Esophagus muscularis mucosa (tissue), 4 donors: Measurements from ENCODE around the gene CEP85. TPM values are rescaled to one million over a fixed set of nuclear protein-coding genes. Genes with fewer than 3 reads are reported as not detected.

Experiments used
- DNase-seq: peaks from one replicate; pipeline ENCODE4 v3.0.0-alpha.2; 2017; ENCODE audit errors: extremely low spot score
- H3K27ac ChIP-seq, 4 donors: fragments of 200-600 bp; sonication (generic); replicated peaks in 1 of 4; 1 replicate in 3 of 4; 2 replicates in 1 of 4; pipeline ENCODE4 v1.5.1; 2016 to 2019; ENCODE audit warnings: mild to moderate bottlenecking in 1 of 4
- H3K27me3 ChIP-seq, 4 donors: fragments of 200-600 bp; sonication (generic); one replicate each; pipeline versions ENCODE4 v1.5.1 to v1.6.0; 2016 to 2019
- H3K36me3 ChIP-seq, 4 donors: fragments of 200-600 bp; sonication (generic); one replicate each; pipeline ENCODE4 v1.5.1; 2016 to 2019
- H3K4me1 ChIP-seq, 4 donors: fragments of 200-600 bp; sonication (generic); one replicate each; pipeline ENCODE4 v1.5.1; 2016 to 2019
- H3K4me3 ChIP-seq, 4 donors: fragments of 200-600 bp; sonication (generic); 1 replicate in 2 of 4; 2 replicates in 2 of 4; pipeline ENCODE4 v1.5.1; 2016 to 2019; ENCODE audit warnings: mild to moderate bottlenecking in 4 of 4, moderate library complexity in 1 of 4
- H3K9me3 ChIP-seq, 4 donors: fragments of 200-600 bp; sonication (generic); 1 replicate in 3 of 4; 2 replicates in 1 of 4; pipeline ENCODE4 v1.5.1; 2016 to 2019
- CTCF ChIP-seq, 3 experiments: fragments of 200-600 bp in 2 of 3; fragments of 450-650 bp in 1 of 3; sonication (generic) in 2 of 3; IDR thresholded peaks; one replicate each; pipeline ENCODE4 v1.5.1; 2017 to 2019; ENCODE audit warnings: antibody characterized with exemption in 3 of 3, mild to moderate bottlenecking in 2 of 3, moderate library complexity in 1 of 3
- EP300 ChIP-seq: sonication (generic); formaldehyde crosslinking; IDR thresholded peaks from one replicate; pipeline ENCODE4 v1.6.1; 2017; ENCODE audit warnings: antibody characterized with exemption
- POLR2A ChIP-seq: fragments of 450-650 bp; IDR thresholded peaks from one replicate; pipeline ENCODE4 v1.6.1; 2017; ENCODE audit warnings: antibody characterized with exemption, moderate library complexity, mild to moderate bottlenecking, low read depth
- POLR2AphosphoS5 ChIP-seq, 2 donors: sonication (generic); formaldehyde crosslinking; IDR thresholded peaks; one replicate each; pipeline ENCODE4 v1.6.1; 2017; ENCODE audit warnings: antibody characterized with exemption in 2 of 2
- WGBS: methylation state at CpG from one replicate; pipeline ENCODE4 v1.1.5; 2018; 5-methylcytosine and 5-hydroxymethylcytosine counted together
- intact Hi-C: fragments of 100-400 bp; cut with DNase I; formaldehyde crosslinking; loops from one replicate; pipeline ENCODE4 v1.15.1; 2023
- total RNA-seq, 4 donors: library from RNA; depleted of rRNA; stranded (reverse); fragments of >200 nt; gene quantifications; one replicate each; pipeline versions ENCODE4 v1.1.0 to v1.2.1, GENCODE V29; 2016

CEP85 gene
- total RNA-seq, 4 donors from 2014 or later, result 3.0 to 6.3 (median 4.8) TPM

GRCh38 chr1:26257222-26257621, 23.2 kb downstream of the CEP85 start:
- no peaks in the 10 kb centered on the region for H3K27me3 ChIP-seq
- TF ChIP-seq CTCF (IDR thresholded peaks at IDR 0.05) (no peak), POLR2A (no peak), EP300 (no peak), POLR2AphosphoS5 (IDR thresholded peaks at IDR 0.05) (no peak)
- H3K4me3 ChIP-seq, result no peak overlapping the region
- no peak overlapping the region for H3K27ac ChIP-seq
- H3K9me3 ChIP-seq, result no peaks in the 10 kb centered on the region
- H3K36me3 ChIP-seq, result peaks cover 16 to 58% (median 54%) of the 10 kb centered on the region in 4 donors
- WGBS, result 65% methylated on average over 2 of the region's 2 CpGs
- H3K4me1 ChIP-seq, result peaks cover 0 to 7% (median 3%) of the 10 kb centered on the region in 4 donors
- intact Hi-C loops, result no loop called here
- no peak for DNase-seq

GRCh38 chr1:26259005-26259404, 25.0 kb downstream of the CEP85 start:
- H3K27ac ChIP-seq, result no peak overlapping the region
- DNase-seq, result no peak
- no peaks in the 10 kb centered on the region for H3K9me3 ChIP-seq
- H3K4me1 ChIP-seq, result peaks cover 0 to 7% (median 3%) of the 10 kb centered on the region in 4 donors
- H3K36me3 ChIP-seq, result peaks cover 16 to 75% (median 70%) of the 10 kb centered on the region in 4 donors
- 85% methylated on average over 2 of the region's 2 CpGs for WGBS
- no peak overlapping the region for H3K4me3 ChIP-seq
- no peak for TF ChIP-seq CTCF (IDR thresholded peaks at IDR 0.05)
- no peak for TF ChIP-seq POLR2A
- TF ChIP-seq POLR2AphosphoS5 (IDR thresholded peaks at IDR 0.05), result no peak
- TF ChIP-seq EP300, result no peak
- intact Hi-C loops, result no loop called here
- H3K27me3 ChIP-seq, result no peaks in the 10 kb centered on the region

GRCh38 chr1:26259578-26259977, 25.6 kb downstream of the CEP85 start:
- Histone ChIP-seq H3K4me1 (peaks cover 0 to 7% (median 3%) of the 10 kb centered on the region in 4 donors), H3K27me3 (no peaks in the 10 kb centered on the region), H3K27ac (no peak overlapping the region), H3K36me3 (peaks cover 16 to 81% (median 74%) of the 10 kb centered on the region in 4 donors), H3K9me3 (no peaks in the 10 kb centered on the region), H3K4me3 (no peak overlapping the region)
- WGBS, result 89% methylated on average over 5 of the region's 5 CpGs
- DNase-seq, result no peak
- TF ChIP-seq CTCF (IDR thresholded peaks at IDR 0.05) (no peak), POLR2A (no peak), EP300 (no peak), POLR2AphosphoS5 (IDR thresholded peaks at IDR 0.05) (no peak)
- intact Hi-C loops, result no loop called here

GRCh38 chr1:26263212-26263611, 29.2 kb downstream of the CEP85 start:
- peaks cover 0 to 3% (median 0%) of the 10 kb centered on the region in 4 donors for H3K4me1 ChIP-seq
- peaks cover 8 to 83% (median 59%) of the 10 kb centered on the region in 4 donors for H3K36me3 ChIP-seq
- no peaks in the 10 kb centered on the region for H3K27me3 ChIP-seq
- 91% methylated on average over 5 of the region's 5 CpGs for WGBS
- intact Hi-C loops, result no loop called here
- no peak for DNase-seq
- TF ChIP-seq POLR2AphosphoS5 (IDR thresholded peaks at IDR 0.05), result no peak
- no peak for TF ChIP-seq EP300
- TF ChIP-seq POLR2A, result no peak
- no peak for TF ChIP-seq CTCF (IDR thresholded peaks at IDR 0.05)
- no peaks in the 10 kb centered on the region for H3K9me3 ChIP-seq
- H3K4me3 ChIP-seq, result no peak overlapping the region
- no peak overlapping the region for H3K27ac ChIP-seq

- no peaks in the 10 kb centered on the region for H3K4me1 ChIP-seq
- H3K4me3 ChIP-seq, result no peak overlapping the region
- peaks cover 17 to 82% (median 50%) of the 10 kb centered on the region in 4 donors for H3K36me3 ChIP-seq
- intact Hi-C loops, result no loop called here
- H3K9me3 ChIP-seq, result no peaks in the 10 kb centered on the region
- no peaks in the 10 kb centered on the region for H3K27me3 ChIP-seq
- no peak for DNase-seq
- 100% methylated on average over 1 of the region's 1 CpG for WGBS
- TF ChIP-seq EP300 (no peak), POLR2AphosphoS5 (IDR thresholded peaks at IDR 0.05) (no peak), CTCF (IDR thresholded peaks at IDR 0.05) (no peak), POLR2A (no peak)
- H3K27ac ChIP-seq, result no peak overlapping the region
These were observed 31.4 kb downstream of the CEP85 start for GRCh38 chr1:26265405-26265804.
